Activated T-helper 1 cell treated with anti-CD3 and anti-CD28 coated beads, Interleukin-12 subunit alpha, Interleukin-12 subunit beta, Interleukin-2, Interleukin-4 antibody, amounts not matched to agents 30 ng/mL and 10 ng/mL and 1 ng/mL, durations not matched to agents 14 hours and 24 hours and 36 hours (primary cell): ENCODE measurements around the gene GABBR2. TPM values are rescaled to one million over a fixed set of nuclear protein-coding genes. Genes with fewer than 3 reads are reported as not detected.

Experiments used
- DNase-seq: peaks from one replicate; pipeline ENCODE4 v3.0.0; 2021; ENCODE audit warnings: low spot score
- H3K27ac Mint-ChIP-seq: one replicate; pipeline ENCODE4 v1.8.0; 2021; ENCODE audit warnings: mild to moderate bottlenecking, mixed read lengths
- H3K27me3 Mint-ChIP-seq: one replicate; pipeline ENCODE4 v1.8.0; 2022; ENCODE audit warnings: mild to moderate bottlenecking, moderate library complexity, mixed read lengths; ENCODE audit not compliant: insufficient read depth
- H3K36me3 Mint-ChIP-seq: one replicate; pipeline ENCODE4 v1.8.0; 2021; ENCODE audit warnings: low read depth, mixed read lengths
- H3K4me1 Mint-ChIP-seq: one replicate; pipeline ENCODE4 v1.8.0; 2021; ENCODE audit warnings: low read depth, mixed read lengths
- H3K4me3 Mint-ChIP-seq: one replicate; pipeline ENCODE4 v1.8.0; 2021; ENCODE audit warnings: mild to moderate bottlenecking, moderate library complexity, mixed read lengths
- H3K9me3 Mint-ChIP-seq: one replicate; pipeline ENCODE4 v1.8.0; 2021; ENCODE audit warnings: mixed read lengths
- intact Hi-C: fragments of 100-400 bp; cut with micrococcal nuclease; formaldehyde crosslinking; loops from one replicate; pipeline ENCODE4 v1.15.1; 2024
- total RNA-seq: library from RNA; stranded (reverse); gene quantifications from 2 replicates; pipeline ENCODE4 v1.2.3, GENCODE V29; 2022

The GABBR2 gene
- total RNA-seq, 1 donor from 2014 or later = not detected

- Mint-ChIP-seq H3K4me1 (peaks cover 19% of the 10 kb centered on the region), H3K36me3 (no peaks in the 10 kb centered on the region), H3K27me3 (peaks cover 10% of the 10 kb centered on the region), H3K27ac (no peak overlapping the region), H3K4me3 (no peak overlapping the region), H3K9me3 (no peaks in the 10 kb centered on the region)
- intact Hi-C loops = no loop called here
- no peak for DNase-seq
Observed at GRCh38 chr9:98571643-98572042, 137.1 kb downstream of the GABBR2 start.

GRCh38 chr9:98570663-98571440 is 137.9 kb downstream of the GABBR2 start:
- DNase-seq = no peak
- Mint-ChIP-seq H3K36me3 (no peaks in the 10 kb centered on the region), H3K27ac (no peak overlapping the region), H3K27me3 (peaks cover 7% of the 10 kb centered on the region), H3K4me3 (no peak overlapping the region), H3K9me3 (no peaks in the 10 kb centered on the region), H3K4me1 (peaks cover 11% of the 10 kb centered on the region)
- intact Hi-C loops = no loop called here

- no peak for DNase-seq
- H3K27ac Mint-ChIP-seq = no peak overlapping the region
- H3K9me3 Mint-ChIP-seq = no peaks in the 10 kb centered on the region
- H3K4me3 Mint-ChIP-seq = no peak overlapping the region
- H3K4me1 Mint-ChIP-seq = peaks cover 3% of the 10 kb centered on the region
- peaks cover 7% of the 10 kb centered on the region for H3K27me3 Mint-ChIP-seq
- intact Hi-C loops = no loop called here
- H3K36me3 Mint-ChIP-seq = no peaks in the 10 kb centered on the region
Observed at GRCh38 chr9:98570055-98570454, 138.7 kb downstream of the GABBR2 start.

- H3K4me1 Mint-ChIP-seq = no peaks in the 10 kb centered on the region
- H3K27me3 Mint-ChIP-seq = peaks cover 7% of the 10 kb centered on the region
- H3K27ac Mint-ChIP-seq = no peak overlapping the region
Observed at GRCh38 chr9:98569491-98569890, 139.2 kb downstream of the GABBR2 start.

GRCh38 chr9:98568909-98569469 is 139.7 kb downstream of the GABBR2 start:
- no peak overlapping the region for H3K27ac Mint-ChIP-seq
- no peak for DNase-seq
- intact Hi-C loops = no loop called here
- no peak overlapping the region for H3K4me3 Mint-ChIP-seq
- H3K4me1 Mint-ChIP-seq = no peaks in the 10 kb centered on the region
- no peaks in the 10 kb centered on the region for H3K9me3 Mint-ChIP-seq
- no peaks in the 10 kb centered on the region for H3K36me3 Mint-ChIP-seq
- H3K27me3 Mint-ChIP-seq = peaks cover 7% of the 10 kb centered on the region

More at GRCh38 chr9:98569491-98569890, 139.2 kb downstream of the GABBR2 start:
- Mint-ChIP-seq H3K36me3 (no peaks in the 10 kb centered on the region), H3K9me3 (no peaks in the 10 kb centered on the region), H3K4me3 (no peak overlapping the region)
- DNase-seq = no peak
- intact Hi-C loops = no loop called here

- Mint-ChIP-seq H3K9me3 (no peaks in the 10 kb centered on the region), H3K4me1 (no peaks in the 10 kb centered on the region), H3K4me3 (no peak overlapping the region), H3K27ac (no peak overlapping the region), H3K27me3 (peaks cover 7% of the 10 kb centered on the region), H3K36me3 (no peaks in the 10 kb centered on the region)
- no peak for DNase-seq
- intact Hi-C loops = no loop called here
Observed at GRCh38 chr9:98568234-98568908, 140.4 kb downstream of the GABBR2 start.

- Mint-ChIP-seq H3K27ac (no peak overlapping the region), H3K4me1 (no peaks in the 10 kb centered on the region), H3K9me3 (no peaks in the 10 kb centered on the region), H3K36me3 (no peaks in the 10 kb centered on the region), H3K27me3 (peaks cover 4% of the 10 kb centered on the region), H3K4me3 (no peak overlapping the region)
- no peak for DNase-seq
- intact Hi-C loops = no loop called here
Observed at GRCh38 chr9:98567540-98568233, 141.0 kb downstream of the GABBR2 start.

GRCh38 chr9:98565152-98566135 is 143.3 kb downstream of the GABBR2 start:
- Mint-ChIP-seq H3K27ac (no peak overlapping the region), H3K36me3 (no peaks in the 10 kb centered on the region), H3K27me3 (peaks cover 4% of the 10 kb centered on the region), H3K9me3 (no peaks in the 10 kb centered on the region), H3K4me1 (no peaks in the 10 kb centered on the region), H3K4me3 (no peak overlapping the region)
- intact Hi-C loops = no loop called here
- DNase-seq = no peak

- Mint-ChIP-seq H3K27ac (no peak overlapping the region), H3K36me3 (no peaks in the 10 kb centered on the region), H3K4me1 (no peaks in the 10 kb centered on the region), H3K27me3 (peaks cover 10% of the 10 kb centered on the region), H3K4me3 (no peak overlapping the region), H3K9me3 (no peaks in the 10 kb centered on the region)
- intact Hi-C loops = no loop called here
- DNase-seq = no peak
Observed at GRCh38 chr9:98564714-98565113, 144.0 kb downstream of the GABBR2 start.

GRCh38 chr9:98563988-98564387 is 144.7 kb downstream of the GABBR2 start:
- peaks cover 10% of the 10 kb centered on the region for H3K27me3 Mint-ChIP-seq
- no peak overlapping the region for H3K4me3 Mint-ChIP-seq
- intact Hi-C loops = no loop called here
- no peak for DNase-seq
- no peaks in the 10 kb centered on the region for H3K9me3 Mint-ChIP-seq
- no peaks in the 10 kb centered on the region for H3K36me3 Mint-ChIP-seq
- no peak overlapping the region for H3K27ac Mint-ChIP-seq
- H3K4me1 Mint-ChIP-seq = no peaks in the 10 kb centered on the region

- intact Hi-C loops = no loop called here
- Mint-ChIP-seq H3K4me1 (no peaks in the 10 kb centered on the region), H3K9me3 (no peaks in the 10 kb centered on the region), H3K27ac (no peak overlapping the region), H3K27me3 (peaks cover 10% of the 10 kb centered on the region), H3K4me3 (no peak overlapping the region), H3K36me3 (no peaks in the 10 kb centered on the region)
- DNase-seq = no peak
Observed at GRCh38 chr9:98563212-98563907, 145.4 kb downstream of the GABBR2 start.

GRCh38 chr9:98559561-98559960 is 149.2 kb downstream of the GABBR2 start:
- H3K27me3 Mint-ChIP-seq = peaks cover 12% of the 10 kb centered on the region
- no peaks in the 10 kb centered on the region for H3K4me1 Mint-ChIP-seq
- no peaks in the 10 kb centered on the region for H3K36me3 Mint-ChIP-seq
- H3K9me3 Mint-ChIP-seq = no peaks in the 10 kb centered on the region
- H3K4me3 Mint-ChIP-seq = no peak overlapping the region
- intact Hi-C loops = no loop called here
- no peak overlapping the region for H3K27ac Mint-ChIP-seq
- no peak for DNase-seq
